Prostate gland (tissue), 2 donors: ENCODE measurements around the gene SULT1A1. TPM values are rescaled to one million over a fixed set of nuclear protein-coding genes. Genes with fewer than 3 reads are reported as not detected.
"Not testable (repeated sequence)": the region's sequence is repeated elsewhere in the genome, so short reads cannot be mapped to it uniquely, and the experiment has no call there.

ENCODE experiments used
- DNase-seq: peaks from one replicate; pipeline ENCODE4 v3.0.0-alpha.2; 2019; ENCODE audit warnings: low spot score
- H3K27ac ChIP-seq, 2 donors: fragments of 200-600 bp; sonication (generic); 2 replicates each; pipeline ENCODE4 v1.5.1; 2017 to 2019
- H3K27me3 ChIP-seq: fragments of 200-600 bp; sonication (generic); replicated peaks from 2 replicates; pipeline ENCODE4 v1.5.1; 2019; ENCODE audit not compliant: insufficient read depth
- H3K36me3 ChIP-seq, 2 donors: fragments of 200-600 bp; sonication (generic); 1 replicate in 1 of 2; 2 replicates in 1 of 2; pipeline versions ENCODE4 v1.5.1 to v1.8.1; 2017 to 2019
- H3K4me1 ChIP-seq: fragments of 200-600 bp; sonication (generic); replicated peaks from 2 replicates; pipeline ENCODE4 v1.5.1; 2019
- H3K4me3 ChIP-seq, 2 donors: fragments of 200-600 bp; sonication (generic); 2 replicates each; pipeline ENCODE4 v1.5.1; 2017 to 2019
- H3K9me3 ChIP-seq: fragments of 200-600 bp; sonication (generic); 2 replicates; pipeline ENCODE4 v1.5.1; 2017
- POLR2A ChIP-seq: fragments of 450-650 bp; IDR thresholded peaks from one replicate; pipeline ENCODE4 v1.6.1; 2016; ENCODE audit warnings: antibody characterized with exemption, mild to moderate bottlenecking
- POLR2AphosphoS5 ChIP-seq: sonication (generic); formaldehyde crosslinking; IDR thresholded peaks from one replicate; pipeline ENCODE4 v1.6.1; 2017; ENCODE audit warnings: antibody characterized with exemption
- WGBS: methylation state at CpG from one replicate; pipeline ENCODE4 v1.1.5; 2018; 5-methylcytosine and 5-hydroxymethylcytosine counted together
- intact Hi-C: fragments of 100-400 bp; cut with DNase I; formaldehyde crosslinking; loops from one replicate; pipeline ENCODE4 v1.14.2; 2022
- total RNA-seq, 2 donors: library from RNA; depleted of rRNA; stranded (reverse); fragments of >200 nt; gene quantifications; one replicate each; pipeline ENCODE4 v1.1.0, GENCODE V29; 2016
- TF ChIP-seq, protein P1 (sequence below), 4 experiments: fragments of 200-600 bp in 2 of 4; fragments of 450-650 bp in 2 of 4; sonication (generic) in 2 of 4; IDR thresholded peaks; 1 replicate in 3 of 4; 2 replicates in 1 of 4; pipeline ENCODE4 v1.5.1; 2016 to 2019; ENCODE audit warnings: antibody characterized with exemption in 4 of 4, mild to moderate bottlenecking in 2 of 4, moderate library complexity in 2 of 4

SULT1A1 gene
- total RNA-seq, 2 donors from 2014 or later: 17.6 to 21.5 TPM

DNA sequence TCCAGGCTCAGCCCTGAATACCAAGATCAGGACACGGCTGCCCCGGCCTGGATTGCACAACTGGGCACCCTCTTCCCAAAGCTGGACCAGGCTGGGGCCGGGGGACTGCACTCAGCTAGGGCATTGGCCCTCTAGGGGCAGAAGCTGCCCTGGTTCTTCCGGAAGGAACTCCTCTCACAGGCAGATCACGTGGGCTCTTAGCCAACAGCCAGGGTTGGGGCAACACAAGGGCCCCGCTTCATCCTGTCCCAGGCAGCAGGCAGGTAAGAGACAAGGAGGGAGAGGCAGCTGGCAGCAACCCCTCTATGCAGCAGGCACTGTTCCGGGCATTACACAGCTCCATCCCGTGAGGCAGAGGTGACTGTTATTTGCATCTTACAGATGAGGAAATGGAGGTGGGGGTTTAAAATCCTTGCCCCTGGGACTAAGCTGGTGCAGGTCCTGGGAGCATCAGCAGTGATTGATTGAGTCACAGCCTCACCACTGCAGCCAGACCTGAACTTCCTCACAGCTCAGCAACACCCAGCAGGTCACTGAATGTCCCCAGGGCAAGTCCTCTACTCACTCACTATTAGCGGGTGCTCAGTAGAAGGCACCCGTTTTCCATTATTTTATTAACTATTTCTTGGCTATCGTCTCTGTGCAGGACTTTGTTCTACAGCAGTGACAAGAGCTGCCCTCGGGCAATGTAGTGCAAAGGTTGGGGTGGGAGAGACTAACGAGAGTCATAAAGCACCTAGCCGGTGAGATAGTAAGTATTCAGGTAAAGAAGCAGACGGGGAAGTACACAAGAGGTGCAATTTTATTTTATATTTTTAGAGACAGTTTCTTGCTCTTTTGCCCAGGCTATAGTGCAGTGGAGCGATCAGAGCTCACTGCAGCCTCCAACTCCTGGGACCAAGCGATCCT lies 10.2 kb downstream of the SULT1A1 start:
- DNase-seq, H3K4me1 ChIP-seq, H3K4me3 ChIP-seq, H3K36me3 ChIP-seq, intact Hi-C loops, H3K27ac ChIP-seq, H3K27me3 ChIP-seq, H3K9me3 ChIP-seq: not testable (repeated sequence)
- WGBS: no CpG with 5 or more reads among the region's 17 CpGs

DNA sequence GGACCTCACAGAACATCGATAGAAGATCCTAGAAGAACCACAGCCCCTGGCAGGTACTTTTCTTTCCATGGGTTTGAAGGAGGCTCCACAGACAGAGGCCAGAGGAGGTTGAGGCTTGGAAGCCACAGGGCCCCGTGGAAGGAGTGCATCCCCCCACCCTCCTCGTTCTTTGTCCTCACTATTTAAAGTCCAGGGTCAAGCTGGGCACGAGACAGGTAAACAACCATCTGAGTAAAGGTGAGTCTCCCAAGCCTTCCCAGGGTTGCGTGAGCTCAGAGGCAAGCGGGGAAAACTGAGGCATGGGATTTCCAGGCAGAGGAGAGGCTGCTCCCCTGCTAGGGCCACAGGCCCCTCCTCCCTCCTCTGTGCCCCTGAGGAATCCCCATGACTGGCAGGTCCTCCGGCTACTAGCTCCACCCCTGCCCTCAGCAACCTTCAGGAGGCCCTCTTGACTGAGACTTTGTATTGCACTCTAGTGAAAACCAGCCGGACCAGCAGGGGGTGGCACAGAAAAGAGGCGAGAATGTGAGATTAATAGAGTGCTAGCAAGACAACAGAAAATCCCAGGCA lies 12.1 kb downstream of the SULT1A1 start:
- H3K4me3 ChIP-seq: no peak overlapping the region
- no peak overlapping the region for H3K27ac ChIP-seq
- no peaks in the 10 kb centered on the region for H3K36me3 ChIP-seq
- intact Hi-C loops: no loop called here
- no peaks in the 10 kb centered on the region for H3K9me3 ChIP-seq
- no peaks in the 10 kb centered on the region for H3K4me1 ChIP-seq
- no peaks in the 10 kb centered on the region for H3K27me3 ChIP-seq
- 82% methylated on average over 9 of the region's 9 CpGs for WGBS
- TF ChIP-seq, protein P1, sequence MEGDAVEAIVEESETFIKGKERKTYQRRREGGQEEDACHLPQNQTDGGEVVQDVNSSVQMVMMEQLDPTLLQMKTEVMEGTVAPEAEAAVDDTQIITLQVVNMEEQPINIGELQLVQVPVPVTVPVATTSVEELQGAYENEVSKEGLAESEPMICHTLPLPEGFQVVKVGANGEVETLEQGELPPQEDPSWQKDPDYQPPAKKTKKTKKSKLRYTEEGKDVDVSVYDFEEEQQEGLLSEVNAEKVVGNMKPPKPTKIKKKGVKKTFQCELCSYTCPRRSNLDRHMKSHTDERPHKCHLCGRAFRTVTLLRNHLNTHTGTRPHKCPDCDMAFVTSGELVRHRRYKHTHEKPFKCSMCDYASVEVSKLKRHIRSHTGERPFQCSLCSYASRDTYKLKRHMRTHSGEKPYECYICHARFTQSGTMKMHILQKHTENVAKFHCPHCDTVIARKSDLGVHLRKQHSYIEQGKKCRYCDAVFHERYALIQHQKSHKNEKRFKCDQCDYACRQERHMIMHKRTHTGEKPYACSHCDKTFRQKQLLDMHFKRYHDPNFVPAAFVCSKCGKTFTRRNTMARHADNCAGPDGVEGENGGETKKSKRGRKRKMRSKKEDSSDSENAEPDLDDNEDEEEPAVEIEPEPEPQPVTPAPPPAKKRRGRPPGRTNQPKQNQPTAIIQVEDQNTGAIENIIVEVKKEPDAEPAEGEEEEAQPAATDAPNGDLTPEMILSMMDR (IDR thresholded peaks at IDR 0.05): no peak
- TF ChIP-seq POLR2AphosphoS5: no peak
- TF ChIP-seq POLR2A: no peak
- DNase-seq: no peak

DNA sequence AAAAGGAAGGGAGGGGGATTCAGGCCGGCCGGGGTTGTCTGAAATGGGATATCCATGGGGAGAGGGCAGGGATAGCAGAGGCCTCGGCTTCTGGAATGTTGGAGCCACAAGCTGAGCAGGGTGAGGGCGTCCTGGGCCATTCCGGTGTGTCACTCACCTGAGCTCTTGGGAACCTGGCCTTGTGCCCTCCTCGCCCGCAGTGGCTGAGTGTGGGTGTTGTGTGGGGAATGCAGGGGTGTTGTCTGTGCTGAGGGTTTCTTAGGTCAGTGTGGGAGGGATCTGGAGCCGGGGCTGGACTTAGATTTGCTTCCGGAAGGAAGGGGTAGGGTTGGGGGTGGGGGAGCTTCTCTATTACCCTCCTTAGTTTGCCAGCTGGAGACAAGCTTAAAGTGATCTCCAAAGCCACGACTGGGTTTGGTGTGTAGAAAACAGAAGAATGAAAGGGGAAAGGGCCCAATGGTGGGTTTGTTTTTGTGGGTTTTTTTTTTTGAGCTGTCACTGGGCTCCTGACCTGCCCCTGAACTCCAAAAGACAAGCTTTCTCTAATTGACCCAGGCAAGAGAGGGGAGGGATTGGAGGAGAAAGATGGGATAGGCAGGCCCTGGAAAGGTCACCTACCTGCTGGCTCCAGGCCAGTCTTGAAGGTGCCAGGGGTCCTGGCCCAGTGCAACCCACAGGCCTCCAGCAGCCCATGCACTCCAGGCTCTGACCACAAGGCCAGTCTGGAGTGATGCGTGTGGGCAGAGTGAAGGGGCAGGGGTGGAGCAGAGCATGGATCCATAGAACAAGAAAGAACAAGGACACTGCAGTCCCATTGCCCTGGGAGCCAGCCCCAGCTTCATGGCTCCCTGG lies 12.8 kb downstream of the SULT1A1 start, which contains the start of gene SULT1A2:
SULT1A2 (minus strand) TSS at position 211 of the 852 bp plus-strand sequence. CDS start 1,120 bp downstream, outside the sequence.
- DNase-seq: no peak
- H3K4me1 ChIP-seq: no peaks in the 10 kb centered on the region
- intact Hi-C loops: no loop called here
- 27% methylated on average over 11 of the region's 11 CpGs for WGBS
- no peaks in the 10 kb centered on the region for H3K9me3 ChIP-seq
- TF ChIP-seq POLR2AphosphoS5: no peak
- TF ChIP-seq POLR2A: no peak
- TF ChIP-seq, protein P1 (IDR thresholded peaks at IDR 0.05): no peak
- H3K27me3 ChIP-seq: no peaks in the 10 kb centered on the region
- no peak within 1 kb of the TSS for H3K27ac ChIP-seq
- H3K36me3 ChIP-seq: no peaks in the 10 kb centered on the region
- no peak within 1 kb of the TSS for H3K4me3 ChIP-seq

DNA sequence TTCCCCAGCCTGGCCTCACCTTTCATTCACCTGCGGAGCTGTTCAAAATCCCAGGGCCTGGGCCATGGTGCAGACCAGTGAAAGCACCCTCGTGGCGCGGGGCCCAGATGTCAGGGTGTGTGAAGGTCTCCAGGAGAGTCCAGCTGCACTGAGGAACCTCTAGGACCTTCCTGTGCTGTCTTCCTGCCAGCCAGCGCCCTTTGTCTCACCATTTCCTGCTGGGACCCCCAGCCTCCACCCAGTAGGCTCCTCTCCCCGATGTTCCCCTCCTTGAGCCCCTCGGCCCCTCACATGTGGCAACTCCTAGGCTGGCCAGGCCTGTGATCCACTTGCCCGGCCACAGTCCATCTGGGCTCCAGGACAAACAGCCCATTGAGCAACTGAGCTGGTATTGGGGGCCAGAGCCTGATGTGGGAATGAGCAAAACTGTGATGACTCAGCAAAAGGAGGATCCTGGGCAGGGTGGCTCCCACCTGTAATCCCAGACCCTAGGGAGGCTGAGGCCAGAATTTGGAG lies 13.7 kb downstream of the SULT1A1 start:
- Histone ChIP-seq H3K27me3 (no peaks in the 10 kb centered on the region), H3K36me3 (no peaks in the 10 kb centered on the region), H3K9me3 (no peaks in the 10 kb centered on the region), H3K4me3 (no peak overlapping the region), H3K27ac (no peak overlapping the region), H3K4me1 (no peaks in the 10 kb centered on the region)
- intact Hi-C loops: no loop called here
- TF ChIP-seq POLR2A: no peak
- no peak for TF ChIP-seq POLR2AphosphoS5
- TF ChIP-seq, protein P1 (IDR thresholded peaks at IDR 0.05): no peak
- DNase-seq: no peak
- 90% methylated on average over 8 of the region's 8 CpGs for WGBS

DNA sequence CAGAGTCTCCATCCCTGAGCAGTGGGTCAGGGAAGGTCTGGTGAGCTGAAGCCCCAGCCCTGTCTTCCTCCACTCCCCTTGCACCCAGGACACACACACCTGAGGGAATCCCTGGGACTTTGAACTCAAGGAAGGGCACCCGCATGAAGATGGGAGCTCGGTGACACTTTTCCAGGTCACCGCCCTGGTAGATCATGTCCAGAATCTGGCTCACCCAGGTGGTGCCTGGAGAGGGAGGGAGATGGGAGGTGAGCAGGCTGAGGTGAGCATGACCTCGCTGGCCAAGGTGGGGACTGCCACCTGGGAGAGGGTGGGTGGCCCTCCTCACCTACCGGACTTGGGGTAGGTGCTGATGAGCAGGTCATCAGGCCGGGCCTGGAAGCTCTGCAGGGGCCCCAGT lies 14.4 kb downstream of the SULT1A1 start:
- H3K4me1 ChIP-seq, H3K27ac ChIP-seq, H3K27me3 ChIP-seq, intact Hi-C loops, H3K9me3 ChIP-seq, H3K36me3 ChIP-seq, DNase-seq, H3K4me3 ChIP-seq: not testable (repeated sequence)
- 90% methylated on average over 6 of the region's 6 CpGs for WGBS
